ENCODE measurements around the gene SPP1.

The SPP1 gene

GRCh38 chr4:88027611-88028608 is 52.4 kb downstream of the SPP1 start:
- DNase-seq: no peak

GRCh38 chr4:88028946-88029345 is 53.4 kb downstream of the SPP1 start:
- DNase-seq: no peak

- DNase-seq: no peak
These were observed 54.0 kb downstream of the SPP1 start for GRCh38 chr4:88029556-88029955.

GRCh38 chr4:88030565-88031310 is 55.2 kb downstream of the SPP1 start:
- no peak for DNase-seq

Measured in NCI-H1436 treated with DMSO at 0.1 percent for 48 hours (cell line).